NCI-H69 (cell line): ENCODE measurements around the gene CLDND2.
"Not testable (repeated sequence)": the region's sequence is repeated elsewhere in the genome, so short reads cannot be mapped to it uniquely, and the experiment has no call there.

ENCODE experiments used
- DNase-seq: peaks from one replicate; lab custom pipeline; 2025; lab: John Stamatoyannopoulos, UW

Gene CLDND2, protein sequence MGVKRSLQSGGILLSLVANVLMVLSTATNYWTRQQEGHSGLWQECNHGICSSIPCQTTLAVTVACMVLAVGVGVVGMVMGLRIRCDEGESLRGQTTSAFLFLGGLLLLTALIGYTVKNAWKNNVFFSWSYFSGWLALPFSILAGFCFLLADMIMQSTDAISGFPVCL

DNA sequence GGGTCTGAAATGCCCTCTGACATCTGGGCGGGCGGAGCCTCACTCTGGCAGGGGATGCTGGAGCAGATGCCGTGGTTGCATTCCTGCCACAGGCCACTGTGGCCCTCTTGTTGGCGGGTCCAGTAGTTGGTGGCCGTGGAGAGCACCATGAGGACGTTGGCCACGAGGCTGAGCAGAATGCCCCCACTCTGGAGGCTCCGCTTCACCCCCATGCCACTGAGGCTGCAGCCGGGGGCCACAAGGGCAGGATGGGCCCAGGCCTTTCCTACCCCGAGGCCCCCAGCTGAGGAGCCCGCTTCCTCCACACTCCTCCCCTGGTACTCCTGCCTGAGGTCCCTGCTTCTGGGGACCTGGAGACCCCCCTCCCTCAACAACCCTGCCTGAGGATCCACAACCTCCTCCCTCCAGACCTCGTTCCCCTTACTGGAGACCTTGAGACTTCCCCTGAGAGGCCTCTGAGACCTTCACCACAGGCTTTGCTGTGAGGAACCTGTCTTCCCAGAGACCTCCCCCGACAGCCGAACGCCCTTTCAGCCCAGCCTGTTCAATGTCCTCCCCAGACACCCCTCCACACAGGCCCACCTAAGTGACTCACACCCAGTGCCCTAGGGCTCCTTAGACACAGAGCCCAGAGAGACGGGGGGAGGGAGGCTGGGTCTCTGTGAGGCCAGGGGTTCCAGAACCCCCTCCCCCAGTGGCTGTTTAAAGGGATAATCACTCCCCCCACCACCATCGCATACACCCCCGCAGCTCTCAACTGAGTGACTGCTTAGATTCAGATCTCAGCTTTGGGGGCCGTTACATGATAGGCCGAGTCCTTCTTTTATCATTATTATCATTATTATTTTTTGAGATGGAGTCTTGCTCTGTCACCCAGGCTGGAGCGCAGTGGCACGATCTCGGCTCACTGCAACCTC is at the start of gene CLDND2:
Gene CLDND2 (minus strand): TSS at position 638 of the 917 bp plus-strand sequence. CDS start 426 bp downstream, at position 212.
- DNase-seq, result no peak

DNA sequence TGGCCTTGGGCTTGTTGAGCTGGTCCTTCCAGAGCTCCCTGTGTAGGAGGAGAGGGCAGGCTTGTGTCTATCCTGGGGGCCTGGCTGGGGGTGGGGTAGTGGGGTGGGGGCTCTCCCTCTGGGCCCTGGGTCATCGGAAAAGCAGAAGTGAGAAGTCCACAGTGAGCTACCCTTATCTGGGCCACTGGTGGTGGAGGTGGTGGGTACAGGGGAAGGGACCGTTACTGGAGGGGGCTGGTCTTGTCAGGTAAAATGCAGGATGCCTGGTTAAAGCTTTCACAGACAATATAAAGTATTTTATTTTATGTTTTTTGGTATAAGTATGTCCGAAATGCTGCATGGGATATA is 49.0 kb upstream of the CLDND2 start:
- no peak for DNase-seq

DNA sequence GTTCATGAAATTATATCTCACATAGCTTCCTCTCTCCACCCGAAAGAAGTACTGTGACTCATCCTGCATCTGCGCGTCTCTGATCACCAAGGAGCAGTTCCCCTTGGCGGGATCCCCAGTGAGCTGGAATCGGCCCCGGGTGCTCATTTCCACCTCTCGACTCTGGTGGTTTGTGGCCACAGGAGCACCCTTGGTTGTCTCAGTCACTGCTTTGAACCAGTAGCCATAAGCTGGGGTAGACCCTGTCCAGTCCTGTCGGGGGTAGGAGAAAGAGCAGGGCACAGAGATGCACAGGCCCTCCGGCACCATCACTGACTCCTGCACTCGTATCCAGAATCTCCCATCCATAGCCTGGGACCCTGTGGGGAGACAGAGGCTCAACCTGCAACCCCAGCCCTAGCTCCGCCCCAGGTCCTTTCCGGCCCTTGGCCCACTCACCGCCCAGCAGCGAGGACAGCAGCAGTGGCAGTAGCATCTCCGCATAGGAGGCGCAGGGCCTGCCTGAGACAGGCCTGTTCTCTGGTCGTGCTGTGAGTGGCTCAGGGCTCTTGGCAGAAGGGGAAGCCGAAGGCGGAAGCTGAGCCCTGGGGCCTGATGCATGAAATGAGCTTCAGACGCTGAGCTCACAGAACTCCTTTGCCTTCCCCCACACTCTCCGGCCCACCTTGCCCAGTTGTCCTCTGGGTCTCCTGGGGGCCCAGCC is 48.5 kb upstream of the CLDND2 start, which contains the start of gene SIGLEC10:
Gene SIGLEC10 (minus strand): TSS at position 536 of the 703 bp plus-strand sequence. CDS start 61 bp downstream, at position 475.
- no peak for DNase-seq

DNA sequence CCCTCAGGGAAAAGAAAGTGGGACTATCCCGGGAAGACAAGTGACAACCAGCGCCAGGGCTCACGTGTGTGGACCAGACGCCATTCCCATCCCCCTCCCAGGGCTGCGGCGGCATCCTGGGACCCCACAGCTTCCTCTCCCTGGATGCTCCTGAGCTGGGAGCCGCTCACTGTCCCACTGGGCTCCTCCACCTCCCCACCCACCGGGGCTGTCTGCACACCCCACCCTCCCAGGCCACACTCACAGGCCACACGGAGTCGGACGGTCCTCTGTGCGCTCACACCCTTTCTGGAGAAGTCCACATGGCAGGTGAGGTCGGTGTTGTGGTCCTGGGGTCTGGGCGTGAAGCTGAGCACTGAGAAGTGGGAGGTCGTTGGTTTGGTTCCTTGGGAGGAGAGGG is 47.6 kb upstream of the CLDND2 start:
- DNase-seq, result not testable (repeated sequence)

DNA sequence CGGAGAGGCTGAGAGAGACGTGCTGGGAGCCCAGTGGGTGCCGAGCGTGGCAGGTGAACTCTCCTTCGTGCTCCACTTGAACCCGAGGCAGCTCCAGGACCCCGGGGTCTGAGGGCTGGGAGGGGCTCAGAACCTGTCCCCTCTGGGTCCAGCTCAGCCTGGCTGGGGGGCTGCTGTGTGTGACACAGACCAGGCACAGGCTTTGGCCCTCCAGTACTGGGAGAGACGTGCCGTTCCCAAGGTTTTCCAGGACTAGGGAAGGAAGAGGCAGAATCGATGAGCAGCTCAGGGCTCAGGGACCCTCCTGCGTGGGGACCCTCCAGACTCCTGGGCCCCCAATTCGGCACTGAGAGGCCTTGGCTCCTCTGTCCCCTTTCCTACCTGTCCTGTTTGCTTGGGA is 46.4 kb upstream of the CLDND2 start:
- DNase-seq, result no peak

DNA sequence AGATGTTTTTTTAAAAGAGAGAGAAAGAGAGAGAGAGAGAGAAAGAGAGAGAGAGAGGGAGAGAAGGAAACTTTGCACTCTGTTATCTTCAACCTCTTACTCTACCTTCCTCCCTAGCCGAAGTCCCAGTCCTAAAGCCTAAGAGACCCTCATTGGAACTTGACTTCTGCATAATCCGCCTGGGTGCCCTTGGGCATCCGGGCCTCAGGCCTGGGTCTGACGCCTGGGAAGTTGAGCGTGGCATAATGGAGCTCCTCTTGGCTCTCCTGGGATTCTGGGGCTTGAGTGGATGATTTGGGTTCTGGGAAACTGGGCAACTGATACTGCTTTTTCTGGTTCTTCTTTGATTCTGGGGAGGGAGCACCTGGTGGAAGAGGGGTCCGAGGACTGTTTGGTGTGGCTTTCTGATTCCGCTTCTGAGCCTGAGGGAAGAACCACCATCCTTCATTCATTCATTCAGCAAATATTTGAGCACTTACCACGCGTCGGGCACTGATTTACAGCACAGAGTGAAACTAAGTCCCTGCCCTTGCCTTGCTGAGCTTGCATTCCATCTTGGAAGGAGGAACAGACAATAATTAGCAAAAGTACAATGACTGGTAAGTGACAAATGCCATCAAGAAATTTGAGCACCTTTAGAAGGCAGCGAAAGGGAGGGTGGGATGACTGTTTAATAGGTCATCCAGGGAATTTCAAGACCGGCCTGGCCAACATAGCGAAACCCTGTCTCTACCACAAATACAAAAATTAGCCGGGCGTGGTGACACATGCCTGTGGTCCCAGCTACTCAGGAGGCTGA is 42.3 kb upstream of the CLDND2 start:
- DNase-seq, result no peak

DNA sequence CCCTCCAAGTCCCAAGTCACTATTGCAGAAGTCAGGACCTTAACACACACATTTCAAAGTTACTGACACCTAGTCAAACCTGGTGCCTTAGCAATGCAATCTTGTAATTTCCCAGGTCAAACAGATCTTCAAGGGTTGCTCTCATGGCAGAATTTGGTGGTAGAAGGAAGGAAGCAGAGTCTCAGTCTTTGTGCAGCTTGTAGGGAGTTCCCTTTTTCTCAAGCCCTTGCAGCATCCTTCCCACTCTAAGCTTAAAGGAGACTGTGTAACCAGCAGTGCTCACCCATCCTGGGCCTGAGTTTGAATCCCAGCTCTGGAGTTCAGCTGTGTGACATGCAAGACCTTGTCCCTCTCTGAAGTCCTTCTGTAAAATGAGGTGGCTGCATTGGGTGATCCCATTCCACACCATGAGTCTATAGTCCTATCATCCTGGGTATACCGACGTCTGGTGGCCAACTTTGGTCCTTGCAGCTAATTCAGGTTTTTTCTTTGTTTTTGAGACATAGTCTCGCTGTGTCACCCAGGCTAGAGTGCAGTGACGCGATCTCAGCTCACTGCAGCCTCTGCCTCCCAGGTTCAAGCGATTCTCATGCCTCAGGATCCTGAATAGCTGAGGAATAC is 38.8 kb upstream of the CLDND2 start:
- no peak for DNase-seq

DNA sequence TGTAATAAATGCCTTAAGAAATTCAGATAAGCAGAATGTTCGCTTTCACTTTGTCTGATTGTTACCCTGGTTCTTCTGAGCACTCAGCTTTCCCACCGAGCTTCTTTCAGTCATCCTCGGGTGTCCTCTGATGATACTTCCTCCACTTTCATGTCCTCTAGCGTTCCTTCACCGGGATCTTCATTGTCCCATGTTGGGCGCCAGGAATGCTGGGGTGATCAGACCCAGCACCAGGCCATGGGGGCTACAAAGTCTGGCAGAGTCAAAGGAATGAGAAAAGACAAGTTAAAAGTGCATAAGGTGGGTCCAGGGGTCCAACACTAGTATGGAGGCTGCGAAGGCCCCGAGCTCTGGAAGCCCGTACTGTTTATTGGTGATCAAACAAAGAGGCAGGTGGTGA is 33.3 kb upstream of the CLDND2 start:
- DNase-seq, result no peak

DNA sequence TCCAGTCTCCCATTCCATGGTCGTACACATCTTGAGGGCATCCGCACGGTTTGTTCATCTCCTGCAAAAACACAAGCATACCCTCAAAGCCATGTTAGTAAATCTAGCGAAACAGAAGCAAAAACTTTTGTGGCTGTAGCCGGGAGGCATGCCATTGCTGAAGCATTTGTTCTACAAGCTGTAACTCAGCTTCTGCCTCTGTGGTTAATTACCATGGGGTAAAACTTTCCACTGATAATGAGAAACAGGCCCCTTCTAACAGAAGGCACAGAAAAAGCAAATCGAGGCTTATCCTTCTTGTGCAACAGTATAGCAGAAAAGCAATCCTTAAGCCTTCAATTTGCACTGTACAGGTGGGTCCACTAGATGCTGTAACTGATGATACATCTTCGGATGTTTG is 31.1 kb upstream of the CLDND2 start:
- DNase-seq, result not testable (repeated sequence)

DNA sequence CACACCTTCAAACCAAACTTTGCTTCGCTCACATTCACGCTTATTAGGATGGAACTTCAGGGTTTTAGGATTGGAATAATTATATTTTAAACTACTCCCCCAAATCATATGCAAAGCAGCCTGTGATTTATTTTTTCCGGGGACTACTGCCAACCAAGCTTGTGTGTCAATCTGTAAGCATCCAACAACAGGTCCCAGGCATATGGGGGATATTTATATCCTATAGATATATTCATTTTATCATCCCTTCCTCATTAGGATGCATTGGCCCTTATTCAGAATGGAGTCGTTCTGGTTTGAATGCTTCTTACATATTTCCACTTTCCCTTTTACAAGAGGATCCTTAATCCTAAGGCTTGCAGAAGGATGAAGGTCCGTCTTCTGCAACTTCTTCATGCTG is 30.4 kb upstream of the CLDND2 start:
- no peak for DNase-seq

DNA sequence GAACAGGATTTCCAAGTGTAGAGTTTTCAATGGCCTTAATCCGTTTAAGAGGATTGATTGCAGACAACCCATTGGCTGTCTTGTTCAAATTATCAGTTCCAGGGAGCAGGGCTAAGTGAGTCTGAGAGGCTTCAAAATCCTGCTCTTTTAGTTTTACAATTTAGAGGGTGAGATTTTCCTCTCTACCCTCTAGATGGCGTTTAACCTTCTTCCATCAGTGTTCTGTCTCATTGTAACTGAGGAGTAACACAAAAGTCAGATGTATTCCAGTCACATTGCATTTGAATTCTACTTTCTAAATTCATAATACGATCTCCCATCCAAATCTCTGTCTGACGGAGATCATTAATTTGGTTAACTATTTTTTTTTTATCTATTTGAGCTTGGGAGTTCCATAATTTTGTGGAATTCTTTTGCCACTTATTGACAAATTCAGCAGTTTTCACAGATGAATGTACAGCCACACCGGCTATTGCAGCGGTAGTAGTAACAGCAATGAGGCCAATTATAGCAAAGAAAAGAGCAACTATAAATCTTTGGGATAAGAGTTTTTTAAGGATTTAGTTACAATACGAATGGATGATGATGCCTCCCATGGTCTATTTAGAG is 29.4 kb upstream of the CLDND2 start:
- DNase-seq, result peak; percentile 3

DNA sequence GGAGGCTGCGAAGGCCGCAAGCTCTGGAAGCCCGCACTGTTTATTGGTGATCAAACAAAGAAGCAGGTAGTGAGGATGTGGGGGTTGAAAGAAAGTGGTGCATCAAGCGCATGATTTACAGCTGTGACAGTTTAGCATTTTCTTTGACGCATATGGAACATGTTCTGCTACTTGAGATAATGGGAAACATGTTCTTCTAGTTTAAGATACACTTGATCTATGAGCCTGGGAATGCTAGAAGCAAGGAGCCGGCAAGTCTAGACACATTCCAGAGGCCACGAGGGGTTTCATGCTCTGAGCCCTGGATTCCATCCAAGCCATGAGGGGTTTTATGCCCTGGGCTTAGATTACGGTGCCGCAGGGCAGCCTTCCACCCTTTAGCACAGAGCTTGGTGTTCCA is 28.6 kb upstream of the CLDND2 start:
- DNase-seq, result not testable (repeated sequence)

DNA sequence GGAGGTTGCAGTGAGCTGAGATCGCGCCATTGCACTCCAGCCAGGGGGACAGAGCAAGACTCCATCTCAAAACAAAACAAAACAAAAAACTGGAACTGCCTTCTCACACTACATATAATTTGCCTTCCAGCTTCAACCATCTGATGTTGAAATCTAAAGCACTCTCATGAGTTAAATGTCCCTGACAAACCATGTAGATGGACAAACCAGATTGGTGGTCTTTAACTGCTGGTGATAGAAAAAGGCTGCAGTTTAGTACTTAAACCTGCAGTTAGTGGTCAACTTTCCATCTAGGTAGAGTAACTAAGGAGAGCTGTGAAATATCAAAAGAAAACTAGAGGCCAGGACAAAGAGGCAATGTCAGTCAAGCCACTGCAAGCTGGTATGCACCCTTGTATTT is 27.4 kb upstream of the CLDND2 start:
- no peak for DNase-seq

DNA sequence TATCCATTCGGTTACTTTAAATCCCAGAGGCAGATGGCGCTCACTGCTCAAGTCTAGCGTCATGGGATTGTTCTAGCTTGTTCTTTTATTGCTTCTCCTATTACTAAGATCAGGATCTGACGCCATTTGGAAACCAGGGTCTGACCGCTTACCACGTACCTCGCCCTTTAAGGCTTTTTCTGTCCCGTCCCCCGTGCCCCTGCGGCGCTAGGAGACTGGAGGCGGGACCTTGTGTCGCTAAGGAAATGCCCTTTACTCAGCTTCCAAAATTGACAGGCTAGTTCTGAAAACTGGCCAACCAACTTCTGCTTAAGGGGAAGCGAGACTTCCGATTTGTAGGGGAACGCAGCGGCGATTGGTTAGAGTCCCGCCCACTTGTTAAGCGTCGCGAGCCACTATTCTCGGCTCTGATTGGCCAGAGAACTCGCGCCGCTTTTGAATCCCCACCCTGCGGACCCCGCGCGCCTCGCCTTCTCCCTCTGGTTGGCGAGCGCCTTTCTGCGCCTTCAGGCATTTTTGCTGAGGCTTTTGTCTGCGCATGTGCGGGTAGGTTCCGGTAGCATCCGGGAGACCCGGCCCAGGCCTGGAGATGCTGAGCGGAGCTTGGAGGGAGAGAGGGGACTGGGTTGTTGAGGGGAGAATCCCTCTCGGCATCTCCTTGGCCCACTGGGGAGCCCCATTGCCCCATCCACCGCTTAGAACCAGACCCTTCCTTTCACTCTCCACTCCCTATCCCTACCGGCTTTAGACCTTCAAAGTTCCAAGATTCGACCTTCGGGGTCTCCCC is 25.4 kb upstream of the CLDND2 start:
- DNase-seq, result peak; percentile 52

DNA sequence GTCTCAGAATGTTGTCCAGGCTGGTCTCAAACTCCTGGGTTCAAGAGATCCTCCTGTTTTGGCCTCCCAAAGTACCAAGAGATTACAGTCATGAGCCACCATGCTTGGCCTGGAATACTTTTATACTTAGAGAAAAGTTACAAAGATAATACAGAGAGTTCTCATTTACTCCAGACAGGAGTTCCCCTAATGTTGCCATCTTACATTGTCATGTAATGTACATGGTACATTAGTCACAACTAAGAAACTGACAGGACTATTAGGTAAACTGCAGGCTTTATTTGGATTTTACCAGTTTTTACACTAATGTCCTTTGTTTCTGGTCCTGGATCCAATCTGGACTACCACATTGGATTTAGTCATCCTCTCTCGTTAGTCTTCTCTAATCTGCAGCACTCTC is 23.9 kb upstream of the CLDND2 start:
- no peak for DNase-seq

DNA sequence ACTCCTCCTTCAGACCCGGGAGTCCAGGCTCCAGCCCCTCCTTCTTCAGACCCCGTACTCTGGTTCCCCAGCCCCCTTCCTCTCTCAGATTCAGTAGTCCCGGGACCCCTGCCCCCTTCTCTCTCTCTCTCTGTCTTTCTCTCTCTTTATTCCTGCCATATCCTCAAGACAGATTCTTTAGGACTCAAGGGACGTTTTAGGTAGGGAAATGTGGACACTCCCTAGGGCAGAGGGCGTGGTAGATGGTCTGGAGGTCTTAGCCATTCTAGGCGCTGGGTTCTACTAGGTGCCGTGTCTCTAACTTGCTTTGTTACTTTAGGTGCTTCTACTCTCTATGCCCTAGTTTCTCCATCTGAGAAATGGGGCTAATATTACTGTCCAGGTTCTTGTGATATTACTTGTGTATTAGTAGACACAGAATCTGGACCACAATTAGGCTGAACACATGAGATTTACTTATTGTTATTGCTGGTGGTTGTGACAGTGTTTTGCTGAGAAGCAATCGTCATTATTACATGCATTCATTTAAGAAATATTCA is 22.3 kb upstream of the CLDND2 start:
- DNase-seq, result no peak

DNA sequence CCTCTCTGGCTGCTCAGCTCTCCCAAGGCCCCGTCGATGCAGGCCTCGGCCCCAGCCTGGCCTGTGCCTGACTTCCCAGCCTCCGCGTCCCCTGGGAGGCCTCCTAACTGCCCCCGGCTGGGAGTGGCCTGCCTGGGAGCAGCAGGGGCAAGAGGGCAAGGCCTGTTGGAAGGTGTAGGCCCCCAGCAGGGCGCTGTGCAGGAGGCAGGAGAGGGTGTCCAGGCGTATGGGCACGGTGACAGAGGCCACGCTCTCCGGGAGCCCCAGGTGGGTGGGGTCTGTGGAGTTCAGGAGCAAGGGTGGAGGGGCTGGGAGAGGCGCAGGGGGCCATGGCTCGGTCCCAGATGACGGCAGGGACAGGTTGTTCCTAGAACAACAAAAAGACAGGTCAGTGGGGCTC is 20.3 kb upstream of the CLDND2 start:
- no peak for DNase-seq

DNA sequence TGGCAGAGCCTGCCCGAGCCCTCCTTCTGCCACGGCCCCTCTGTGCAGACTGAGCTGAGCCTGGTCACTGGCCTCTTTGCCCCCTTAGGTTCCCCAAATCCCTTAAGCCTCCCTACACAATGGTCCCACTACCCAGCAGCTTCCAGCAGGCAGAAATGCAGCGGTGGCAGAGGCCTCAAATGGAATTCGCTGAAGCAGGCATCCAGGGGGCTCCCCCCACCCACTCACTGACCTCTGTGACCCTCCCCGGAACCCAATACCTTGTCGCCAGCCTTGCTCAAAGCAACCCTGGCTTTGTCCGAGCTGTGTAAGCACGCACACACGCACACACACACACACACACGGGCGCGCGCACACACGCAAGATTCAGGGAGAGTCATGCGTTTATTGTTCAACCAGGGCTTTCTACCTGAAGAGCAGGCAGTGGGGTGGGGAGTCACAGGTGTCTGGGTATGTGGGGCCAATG is 19.2 kb upstream of the CLDND2 start, which contains the start of gene LIM2:
Gene LIM2 (minus strand): TSS at position 51 of the 466 bp plus-strand sequence. CDS start 531 bp downstream, outside the sequence.
- DNase-seq, result no peak

DNA sequence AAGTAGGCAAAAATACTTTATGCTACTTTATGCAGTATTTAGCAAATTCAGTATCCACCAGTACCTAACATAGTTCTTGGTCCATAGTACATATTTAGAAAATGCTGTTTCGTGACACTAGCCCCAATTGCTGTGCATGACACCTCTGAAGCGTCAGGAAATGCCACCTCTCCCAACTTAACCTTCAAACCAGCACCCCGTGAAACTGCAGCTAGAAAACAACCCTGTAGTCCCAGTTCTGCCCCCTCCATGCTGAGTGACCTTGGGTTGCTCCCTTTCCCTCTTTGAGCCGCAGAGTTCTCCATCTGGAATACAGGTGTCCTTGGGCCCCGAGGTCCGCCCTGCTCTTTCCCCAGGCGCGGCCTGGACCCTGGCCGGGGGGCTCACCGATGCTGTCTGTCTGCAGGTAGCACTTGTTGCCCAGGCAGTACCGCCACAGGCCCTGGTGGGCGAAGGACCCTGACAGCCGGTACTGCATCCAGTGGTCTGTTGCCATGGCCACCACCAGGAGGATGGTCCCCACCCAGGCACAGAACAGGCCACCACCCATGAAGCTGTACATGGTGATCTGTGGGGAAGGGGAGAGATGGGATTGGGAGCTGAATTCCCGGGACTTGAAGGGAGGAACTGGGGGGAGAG is 18.2 kb upstream of the CLDND2 start:
- DNase-seq, result no peak
